HG03354 (cell line): Measurements from ENCODE around the gene HVCN1.
"Not testable (repeated sequence)": the region's sequence is repeated elsewhere in the genome, so short reads cannot be mapped to it uniquely, and the experiment has no call there.

Source experiments
- ATAC-seq: cut with Tn5 transposase; IDR thresholded peaks from one replicate; pipeline ENCODE4 v1.9.1; 2021; ENCODE audit warnings: mild to moderate bottlenecking; ENCODE audit not compliant: unreplicated experiment, poor library complexity, severe bottlenecking

The HVCN1 gene

DNA sequence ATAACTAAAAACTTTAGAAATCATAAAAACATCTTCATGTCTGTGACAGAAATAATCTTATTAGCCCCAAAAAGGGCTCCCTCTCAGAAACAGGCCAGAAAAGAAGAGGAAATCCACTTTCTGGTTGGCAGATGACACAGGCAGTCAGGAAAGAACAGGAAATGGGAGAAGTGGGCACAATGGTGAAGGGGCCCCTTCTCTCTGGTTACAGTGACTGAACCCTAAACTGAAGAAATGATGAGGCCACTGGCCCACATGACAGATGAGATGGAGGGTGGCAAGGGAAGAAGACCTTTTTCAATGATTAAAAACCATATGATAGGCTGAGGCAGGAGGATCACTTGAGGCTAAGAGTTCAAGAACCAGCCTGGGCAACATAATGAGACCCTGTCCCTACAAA, 53.9 kb downstream of the HVCN1 start:
- no peak for ATAC-seq

DNA sequence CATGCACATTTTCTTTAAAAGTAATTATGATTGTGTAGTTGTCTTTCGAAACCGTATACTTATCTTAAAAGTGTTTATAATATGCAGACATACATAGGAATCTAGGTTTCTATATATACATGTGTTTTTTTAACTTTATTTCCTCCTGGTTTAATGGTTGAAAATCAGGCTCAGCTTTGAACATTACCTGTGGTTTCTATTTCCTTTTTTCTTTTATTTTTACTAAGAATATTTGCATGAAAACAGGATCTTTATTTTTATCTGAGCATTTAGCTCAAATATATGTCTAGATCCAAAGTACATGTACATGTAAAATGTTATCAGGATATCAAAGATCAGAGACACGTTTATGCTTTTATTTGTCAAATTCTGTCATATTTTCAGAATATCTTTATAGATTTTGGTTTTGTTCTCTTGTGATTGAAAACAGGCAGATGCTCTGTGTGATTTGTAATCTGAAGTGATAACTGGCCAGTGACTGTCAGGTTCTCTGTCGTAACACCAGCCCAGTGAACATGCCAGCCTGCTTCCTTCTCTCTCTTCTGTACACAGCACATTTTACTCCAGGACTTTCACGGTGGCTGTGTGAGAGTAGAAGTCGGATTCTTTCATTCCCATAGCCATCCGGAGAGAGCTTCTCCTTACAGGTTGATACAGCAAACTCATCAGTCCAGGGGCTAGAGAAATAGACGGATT, 61.3 kb downstream of the HVCN1 start:
- no peak for ATAC-seq

DNA sequence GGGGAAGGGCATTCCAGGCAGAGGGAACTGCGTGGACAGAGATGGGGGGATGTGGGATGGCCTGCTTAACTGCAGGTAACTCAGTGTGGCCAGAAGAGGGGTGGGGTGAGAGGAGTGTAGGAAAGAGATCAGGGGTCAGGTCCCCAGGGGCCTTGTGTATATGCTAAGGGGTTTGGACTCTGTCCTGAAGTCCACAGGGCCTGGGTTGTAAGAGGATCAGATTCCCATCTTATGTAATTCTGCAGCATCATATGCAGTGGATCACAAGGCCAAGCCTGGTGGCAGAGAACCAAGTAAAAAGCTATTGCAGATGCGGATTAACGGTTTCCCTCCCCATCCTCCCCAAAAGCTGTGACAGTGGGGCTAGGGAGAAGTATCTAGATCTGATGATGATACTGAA, 66.3 kb downstream of the HVCN1 start:
- ATAC-seq, result no peak

DNA sequence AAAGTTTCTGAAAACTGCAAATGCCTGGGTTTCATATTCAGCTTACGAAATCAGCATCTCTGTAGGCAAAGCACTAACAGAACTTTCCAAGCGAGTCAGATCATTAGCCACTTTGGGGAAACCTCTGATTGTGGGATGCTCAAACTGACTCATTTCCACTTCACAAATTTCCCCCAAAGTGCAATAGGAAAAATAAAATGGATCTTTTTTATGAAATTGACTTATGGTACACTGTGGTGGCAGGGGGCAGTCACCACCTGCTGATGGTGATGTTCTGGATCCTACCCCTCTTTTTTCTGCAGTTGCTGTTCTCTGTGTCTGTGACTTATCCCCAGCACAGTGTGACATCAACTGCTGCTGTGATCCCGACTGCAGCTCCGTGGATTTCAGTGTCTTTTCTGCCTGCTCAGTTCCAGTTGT, 69.4 kb downstream of the HVCN1 start:
- peak; percentile 59 for ATAC-seq

DNA sequence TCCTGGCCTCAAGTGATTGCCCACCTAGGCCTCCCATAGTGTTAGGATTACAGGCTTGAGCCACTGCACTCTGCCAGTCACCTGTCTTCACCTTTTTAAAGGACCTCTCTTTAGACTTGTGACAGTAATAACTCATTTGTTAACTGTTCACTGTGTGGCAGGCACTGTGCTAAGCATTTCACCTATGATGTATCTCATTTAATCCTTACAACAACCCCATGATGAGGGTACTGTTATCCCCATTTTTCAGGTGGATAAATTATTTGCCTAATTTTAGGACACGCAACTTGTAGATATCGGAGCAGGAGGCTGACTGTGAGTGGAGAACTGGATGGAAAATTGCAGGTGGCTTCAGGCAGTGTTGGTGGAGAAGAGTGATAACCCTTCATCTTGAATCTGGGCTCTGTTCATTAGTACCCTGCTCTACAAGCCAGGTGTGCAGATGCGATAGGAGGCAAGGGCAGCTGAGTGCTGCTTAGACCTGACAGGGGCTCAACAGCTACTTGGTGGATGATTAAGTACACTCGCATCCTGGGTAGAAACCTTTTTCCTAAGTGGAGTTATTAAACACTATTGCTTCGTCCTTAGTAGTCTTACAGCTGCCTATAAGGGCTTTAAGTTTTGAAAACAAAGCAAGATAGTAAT, 72.3 kb downstream of the HVCN1 start:
- ATAC-seq, result no peak

DNA sequence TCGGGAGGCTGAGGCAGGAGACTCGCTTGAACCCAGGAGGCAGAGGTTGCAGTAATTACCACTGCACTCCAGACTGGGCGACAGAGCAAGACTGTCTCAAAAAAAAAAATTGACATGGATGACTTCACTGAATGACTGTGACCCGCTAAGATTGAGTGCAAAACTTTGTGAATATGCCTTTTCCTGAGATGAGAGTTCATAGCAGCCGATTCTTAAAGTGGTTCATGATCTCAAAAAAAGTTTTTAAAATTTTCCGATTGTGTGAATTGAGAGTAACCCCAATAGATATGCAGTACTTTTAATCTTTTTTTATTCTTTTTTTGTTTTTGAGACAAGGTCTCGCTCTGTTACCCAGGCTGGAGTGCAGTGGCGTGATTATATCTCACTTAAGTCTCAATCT, 73.7 kb downstream of the HVCN1 start:
- ATAC-seq, result no peak

DNA sequence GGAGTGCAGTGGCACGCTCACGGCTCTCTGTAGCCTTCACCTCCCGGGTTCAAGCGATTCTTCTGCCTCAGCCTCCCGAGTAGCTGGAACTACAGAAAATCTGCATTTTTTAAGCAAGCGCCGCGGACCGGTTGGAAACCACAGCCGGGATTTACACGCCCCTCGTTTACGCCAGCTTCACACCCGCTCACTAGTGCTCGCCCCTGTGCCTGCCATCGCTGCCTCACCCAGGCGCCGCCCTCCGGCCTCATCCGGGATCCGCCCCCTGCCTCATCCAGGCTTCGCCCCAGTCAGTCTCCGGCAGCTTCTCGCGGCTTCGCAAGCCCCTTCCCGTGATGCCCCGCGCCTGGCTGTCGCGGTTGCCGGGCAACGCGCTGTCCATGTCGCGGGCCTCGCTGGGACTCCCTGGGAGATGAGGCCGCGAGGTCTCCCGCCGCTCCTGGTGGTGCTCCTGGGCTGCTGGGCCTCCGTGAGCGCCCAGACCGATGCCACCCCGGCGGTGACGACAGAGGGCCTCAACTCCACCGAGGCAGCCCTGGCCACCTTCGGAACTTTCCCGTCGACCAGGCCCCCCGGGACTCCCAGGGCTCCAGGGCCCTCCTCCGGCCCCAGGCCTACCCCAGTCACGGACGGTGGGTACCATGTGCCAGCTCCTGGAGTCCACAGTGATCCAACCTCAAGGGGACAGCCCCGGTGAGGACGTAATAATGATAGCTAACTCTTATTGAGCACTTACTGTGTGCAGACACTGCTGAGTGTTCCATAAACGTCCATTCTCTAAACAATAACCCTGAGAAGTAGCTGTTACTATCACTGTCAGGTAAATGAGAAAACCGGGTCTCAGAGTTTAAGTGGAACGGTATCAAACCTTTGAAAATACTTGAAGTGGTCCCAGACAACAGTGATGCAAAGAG, 74.9 kb downstream of the HVCN1 start, which contains the start of gene TCTN1:
Gene TCTN1, plus strand, starts transcription at position 359 of the 914 bp plus-strand sequence. Its CDS starts 54 bp downstream, at position 413.
- peak; percentile 94 for ATAC-seq

DNA sequence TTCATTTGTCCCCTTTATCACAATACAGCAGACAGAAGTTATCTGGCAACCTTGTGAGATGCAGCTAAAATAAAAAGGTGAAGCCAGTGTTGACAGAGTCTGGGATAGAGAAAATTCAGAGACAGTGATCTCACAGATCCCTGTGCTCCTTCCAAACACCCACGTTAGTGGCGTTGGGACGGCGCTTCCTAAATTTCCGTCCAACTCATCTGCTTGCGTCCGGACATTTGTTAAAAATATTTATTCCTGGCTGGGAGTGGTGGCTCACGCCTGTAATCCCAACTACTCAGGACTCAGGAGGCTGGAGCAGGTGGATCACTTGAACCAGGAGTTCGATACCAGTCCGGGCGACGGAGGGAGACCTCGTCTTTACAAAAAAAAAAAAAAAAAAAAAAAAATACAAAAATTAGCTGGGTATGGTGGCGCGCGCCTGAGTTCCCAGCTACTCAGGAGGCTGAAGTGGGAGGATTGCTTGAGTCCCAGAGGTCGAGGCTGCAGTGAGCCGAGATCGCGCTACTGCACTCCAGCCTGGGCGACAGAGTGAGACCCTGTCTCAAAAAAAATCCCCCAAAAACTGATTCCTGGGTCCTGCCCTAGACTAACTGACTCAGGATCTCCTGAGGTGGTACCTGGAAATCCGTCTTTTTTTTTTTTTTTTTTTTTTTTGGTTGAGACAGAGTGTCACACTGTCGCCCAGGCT, 75.7 kb downstream of the HVCN1 start:
- ATAC-seq, result no peak

DNA sequence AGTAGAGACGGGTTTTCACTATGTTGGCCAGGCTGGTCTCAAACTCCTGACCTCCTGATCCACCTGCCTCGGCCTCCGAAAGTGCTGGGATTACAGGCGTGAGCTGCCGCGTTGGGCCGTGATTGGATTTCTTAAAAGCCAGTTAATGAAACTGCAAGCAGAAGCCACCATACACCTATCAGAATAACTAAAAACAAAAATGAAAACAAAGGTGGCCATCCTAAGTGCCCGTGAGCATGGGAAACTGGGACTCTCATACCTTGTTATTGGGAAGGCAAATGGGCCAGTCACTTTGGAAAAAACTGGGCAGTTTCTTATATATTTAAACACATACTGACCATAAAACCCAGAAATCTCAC, 82.7 kb downstream of the HVCN1 start:
- no peak for ATAC-seq

DNA sequence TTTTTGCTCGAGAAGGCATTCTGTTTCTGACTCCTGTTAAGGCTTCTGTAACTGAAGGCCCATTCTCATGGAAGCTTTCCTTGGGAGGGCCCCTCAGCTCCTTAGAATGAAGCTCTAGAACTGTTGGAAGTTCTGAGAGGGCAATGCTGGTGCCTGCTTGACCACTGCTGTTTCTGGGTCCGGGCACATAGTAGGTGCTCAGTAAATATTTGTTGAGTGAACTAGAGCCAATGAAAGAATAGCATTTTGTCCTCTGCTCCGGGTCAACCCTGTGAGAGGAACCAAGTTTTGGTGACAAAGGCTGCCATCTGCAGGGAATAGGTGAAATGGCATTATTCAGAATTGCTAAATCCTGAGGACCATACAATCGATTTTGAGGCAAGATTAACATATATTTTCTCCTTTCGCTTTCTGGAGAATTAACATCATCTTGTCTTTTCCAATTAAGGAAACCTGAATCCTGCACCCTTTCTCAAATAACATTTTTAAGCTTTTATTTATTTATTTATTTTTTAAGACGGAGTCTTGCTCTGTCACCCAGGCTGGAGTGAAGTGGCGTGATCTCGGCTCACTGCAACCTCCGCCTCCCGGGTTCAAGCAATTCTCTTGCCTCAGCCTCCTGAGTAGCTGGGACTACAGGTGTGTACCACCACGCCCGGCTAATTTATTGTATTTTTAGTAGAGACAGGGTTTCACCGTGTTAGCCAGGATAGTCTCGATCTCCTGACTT, 86.7 kb downstream of the HVCN1 start:
- not testable (repeated sequence) for ATAC-seq

DNA sequence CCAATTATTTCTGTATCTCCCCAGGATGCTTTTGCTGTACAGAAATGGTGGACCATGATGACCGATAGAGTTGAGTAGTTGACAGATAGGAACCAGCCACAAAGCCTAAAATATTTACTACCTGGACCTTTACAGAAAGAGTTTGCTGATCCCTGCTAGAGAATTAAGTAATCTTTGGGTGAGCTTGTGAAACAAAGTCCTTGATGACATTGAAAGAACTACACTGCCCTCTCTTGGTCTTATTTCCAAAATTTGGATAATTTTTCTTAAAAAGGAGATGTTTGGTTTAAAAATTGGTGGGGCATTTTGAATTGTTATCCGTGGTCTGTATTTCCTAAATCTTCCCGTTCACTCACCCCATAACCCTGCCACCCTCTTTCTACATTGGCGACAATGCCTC, 88.7 kb downstream of the HVCN1 start:
- ATAC-seq, result no peak

DNA sequence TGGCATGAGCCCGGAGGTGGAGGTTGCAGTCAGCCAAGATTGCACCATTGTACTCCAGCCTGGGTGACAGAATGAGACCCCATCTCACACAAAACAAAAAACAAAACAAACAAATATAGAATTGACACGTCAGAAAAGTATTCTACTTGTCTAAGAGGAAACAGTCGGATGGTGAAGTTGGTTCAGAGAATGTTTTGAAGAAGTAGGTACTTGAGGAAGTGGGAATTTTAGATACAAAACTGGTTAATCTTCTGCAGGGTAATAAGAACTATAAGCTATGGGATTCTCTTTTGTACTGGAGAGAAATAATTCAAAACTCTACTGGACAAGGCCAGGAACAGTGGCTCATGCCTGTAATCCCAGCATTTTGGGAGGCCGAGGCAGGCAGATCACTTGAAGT, 89.6 kb downstream of the HVCN1 start:
- no peak for ATAC-seq
